BJ (cell line): Measurements from ENCODE around the gene FANCD2. TPM values are rescaled to one million over a fixed set of nuclear protein-coding genes. Genes with fewer than 3 reads are reported as not detected.
A peak's percentile ranks its signal among the peaks of the same experiment; 100 is the strongest.

Experiments used
- CTCF ChIA-PET: fragments of 350-600 bp; formaldehyde crosslinking; extraction: SDS; loops from one replicate; lab custom pipeline; 2021; ENCODE audit warnings: antibody characterized with exemption, inconsistent platforms; lab: Yijun Ruan, JAX
- POLR2A ChIA-PET: fragments of 300-600 bp; sonication (Branson Sonifier 250); formaldehyde crosslinking; extraction: SDS; loops from one replicate; lab custom pipeline; 2021; ENCODE audit warnings: antibody characterized with exemption; lab: Charles Lee
- DNase-seq: peaks from one replicate; pipeline ENCODE4 v3.0.0-alpha.2; 2011; ENCODE audit warnings: low read depth
- H3K27me3 ChIP-seq: 2 replicates; pipeline ENCODE4 v1.6.0; 2011; ENCODE audit warnings: low read length; ENCODE audit not compliant: control insufficient read depth, insufficient read depth
- H3K36me3 ChIP-seq: 2 replicates; pipeline ENCODE4 v1.5.1; 2011; ENCODE audit warnings: low read length; ENCODE audit not compliant: control insufficient read depth, insufficient read depth
- H3K4me3 ChIP-seq: 2 replicates; pipeline ENCODE4 v1.5.1; 2011; ENCODE audit warnings: low read depth, mild to moderate bottlenecking, control low read depth, low read length
- CTCF ChIP-seq: IDR thresholded peaks from 2 replicates; pipeline ENCODE4 v1.5.1; 2011; ENCODE audit warnings: low read depth, mild to moderate bottlenecking, control low read depth, inconsistent platforms, low read length, moderate library complexity; ENCODE audit not compliant: insufficient read depth
- polyA plus RNA-seq: library from polyadenylated mRNA; depleted of rRNA; stranded (reverse); fragments of >200 nt; gene quantifications from 2 replicates; pipeline ENCODE4 v1.2.3, GENCODE V29; 2011

The FANCD2 gene
- polyA plus RNA-seq, 1 experiment, result 5.6 TPM

GRCh38 chr3:10008588-10009344 lies 17.5 kb upstream of the FANCD2 start:
- ChIA-PET CTCF (interaction anchor here (1.1 kb wide), 1 partner anchor 53 kb away, joined by 3 read pairs; no protein-coding TSS in a partner anchor), POLR2A (interaction anchor here (0.6 kb wide), 1 partner anchor 76 kb away, joined by 3 read pairs; no protein-coding TSS in a partner anchor)
- H3K27me3 ChIP-seq, result no peaks in the 10 kb centered on the region
- peak overlapping the region; percentile 47 for H3K4me3 ChIP-seq
- DNase-seq, result no peak
- no peaks in the 10 kb centered on the region; the same call in 1 of the 2 replicates for H3K36me3 ChIP-seq
- no peak for TF ChIP-seq CTCF

- Histone ChIP-seq H3K4me3 (peak overlapping the region; percentile 69), H3K36me3 (no peaks in the 10 kb centered on the region), H3K27me3 (no peaks in the 10 kb centered on the region)
- no peak for DNase-seq
- ChIA-PET CTCF (interaction anchor here (0.7 to 1.2 kb wide), 2 partner anchors 64 to 78 kb away, joined by 3 read pairs; no protein-coding TSS in a partner anchor), POLR2A (no interaction called here)
- no peak for TF ChIP-seq CTCF
Measured at GRCh38 chr3:10010421-10010877, 15.8 kb upstream of the FANCD2 start.

GRCh38 chr3:10010878-10011465 lies 15.3 kb upstream of the FANCD2 start:
- no peak for DNase-seq
- no peaks in the 10 kb centered on the region for H3K27me3 ChIP-seq
- ChIA-PET POLR2A (no interaction called here), CTCF (interaction anchor here (0.7 to 1.2 kb wide), 2 partner anchors 65 to 78 kb away, joined by 3 read pairs; no protein-coding TSS in a partner anchor)
- H3K36me3 ChIP-seq, result no peaks in the 10 kb centered on the region
- no peak for TF ChIP-seq CTCF
- H3K4me3 ChIP-seq, result peak overlapping the region; percentile 69

GRCh38 chr3:10011631-10012030 lies 14.6 kb upstream of the FANCD2 start:
- no peaks in the 10 kb centered on the region for H3K27me3 ChIP-seq
- no peak overlapping the region for H3K4me3 ChIP-seq
- POLR2A ChIA-PET, result no interaction called here
- H3K36me3 ChIP-seq, result no peaks in the 10 kb centered on the region
- CTCF ChIA-PET, result interaction anchor here (1.2 kb wide), 1 partner anchor 79 kb away, joined by 3 read pairs; no protein-coding TSS in a partner anchor
- TF ChIP-seq CTCF, result no peak
- no peak for DNase-seq

- Histone ChIP-seq H3K36me3 (no peaks in the 10 kb centered on the region), H3K4me3 (no peak overlapping the region), H3K27me3 (no peaks in the 10 kb centered on the region)
- ChIA-PET CTCF (no interaction called here), POLR2A (no interaction called here)
- TF ChIP-seq CTCF, result no peak
- DNase-seq, result no peak
Measured at GRCh38 chr3:10012106-10012505, 14.1 kb upstream of the FANCD2 start.
